Measurements from ENCODE around the gene ZNF260.
"Not testable (repeated sequence)": the region's sequence is repeated elsewhere in the genome, so short reads cannot be mapped to it uniquely, and the experiment has no call there.

The ZNF260 gene

GRCh38 chr19:36528194-36528920, at the start of gene ZNF260:
ZNF260 (minus strand) TSS chr19:36528271; CDS start chr19:36515238, 13,033 bp downstream.
- peak; percentile 93 for DNase-seq

DNA sequence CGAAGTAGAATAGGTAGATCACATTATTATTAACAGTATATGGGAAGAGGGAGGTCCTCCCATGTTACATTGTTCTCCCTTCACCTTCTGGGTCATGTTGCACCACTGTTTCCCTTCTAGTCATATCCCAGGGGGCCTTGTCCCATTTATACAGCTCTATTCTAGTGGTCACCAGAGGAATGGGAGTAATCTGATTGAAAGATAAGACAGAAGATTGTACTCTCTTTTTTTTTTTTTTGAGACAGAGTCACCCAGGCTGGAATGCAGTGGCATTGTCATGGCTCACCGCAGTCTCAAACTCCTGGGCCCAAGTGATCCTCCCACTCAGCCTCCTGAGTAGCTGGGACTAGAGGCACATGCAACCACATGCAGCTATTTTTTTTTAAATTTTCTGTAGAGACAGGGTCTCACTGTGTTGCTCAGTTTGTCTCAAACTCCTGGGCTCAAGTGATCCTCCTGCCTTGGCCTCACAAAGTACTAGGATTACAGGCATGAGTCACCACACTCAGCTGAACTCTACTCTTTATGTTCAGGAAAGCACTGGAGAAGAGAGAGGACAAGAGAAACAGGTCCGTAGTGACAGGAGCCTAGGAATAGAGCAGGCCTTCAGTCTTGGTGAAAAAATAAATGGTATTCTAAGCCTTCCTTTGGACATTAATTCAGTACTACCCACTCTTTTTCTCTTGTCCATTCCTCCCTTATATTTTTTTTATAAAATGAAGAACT, 49.4 kb upstream of the ZNF260 start:
- DNase-seq, result no peak

- DNase-seq, result no peak
These were observed 46.7 kb upstream of the ZNF260 start for GRCh38 chr19:36574741-36575140.

DNA sequence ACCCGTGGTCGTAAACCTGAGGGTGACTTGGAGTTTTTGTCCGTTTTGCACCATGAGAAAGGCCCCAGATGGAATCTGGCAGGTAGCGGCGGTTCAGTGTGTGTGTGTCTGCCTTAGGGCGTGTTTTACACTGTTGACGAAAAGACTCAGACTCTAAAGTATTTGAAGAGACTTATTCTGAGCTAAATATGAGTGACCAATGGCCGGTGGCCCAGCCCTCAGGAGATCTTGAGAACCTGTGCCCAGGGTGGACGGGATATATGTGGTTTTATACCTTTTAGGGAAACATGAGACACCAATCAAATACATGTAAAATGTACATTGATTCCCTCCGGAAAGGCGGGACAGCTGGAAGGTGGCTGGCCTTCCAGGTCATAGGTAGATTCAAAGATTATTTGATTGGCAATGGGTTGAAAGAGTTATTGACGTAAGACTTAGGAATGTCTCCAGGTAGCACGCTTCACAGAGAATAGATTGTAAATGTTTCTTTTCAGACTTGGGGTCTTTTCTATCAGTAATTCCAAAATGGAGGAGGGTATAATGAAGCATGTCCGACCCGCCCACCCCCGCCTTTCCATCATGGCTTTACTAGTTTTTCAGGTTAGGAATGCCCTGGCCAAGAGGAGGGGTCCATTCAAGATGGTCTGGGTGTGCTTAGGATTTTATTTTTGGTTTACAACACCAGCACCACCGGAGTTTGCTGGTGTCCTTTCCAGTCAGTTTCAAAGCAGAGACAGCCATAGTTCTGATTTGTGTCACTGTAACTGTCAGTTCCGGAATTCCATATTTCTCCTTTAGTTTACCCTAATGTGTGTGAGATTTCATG, 46.0 kb upstream of the ZNF260 start:
- no peak for DNase-seq

DNA sequence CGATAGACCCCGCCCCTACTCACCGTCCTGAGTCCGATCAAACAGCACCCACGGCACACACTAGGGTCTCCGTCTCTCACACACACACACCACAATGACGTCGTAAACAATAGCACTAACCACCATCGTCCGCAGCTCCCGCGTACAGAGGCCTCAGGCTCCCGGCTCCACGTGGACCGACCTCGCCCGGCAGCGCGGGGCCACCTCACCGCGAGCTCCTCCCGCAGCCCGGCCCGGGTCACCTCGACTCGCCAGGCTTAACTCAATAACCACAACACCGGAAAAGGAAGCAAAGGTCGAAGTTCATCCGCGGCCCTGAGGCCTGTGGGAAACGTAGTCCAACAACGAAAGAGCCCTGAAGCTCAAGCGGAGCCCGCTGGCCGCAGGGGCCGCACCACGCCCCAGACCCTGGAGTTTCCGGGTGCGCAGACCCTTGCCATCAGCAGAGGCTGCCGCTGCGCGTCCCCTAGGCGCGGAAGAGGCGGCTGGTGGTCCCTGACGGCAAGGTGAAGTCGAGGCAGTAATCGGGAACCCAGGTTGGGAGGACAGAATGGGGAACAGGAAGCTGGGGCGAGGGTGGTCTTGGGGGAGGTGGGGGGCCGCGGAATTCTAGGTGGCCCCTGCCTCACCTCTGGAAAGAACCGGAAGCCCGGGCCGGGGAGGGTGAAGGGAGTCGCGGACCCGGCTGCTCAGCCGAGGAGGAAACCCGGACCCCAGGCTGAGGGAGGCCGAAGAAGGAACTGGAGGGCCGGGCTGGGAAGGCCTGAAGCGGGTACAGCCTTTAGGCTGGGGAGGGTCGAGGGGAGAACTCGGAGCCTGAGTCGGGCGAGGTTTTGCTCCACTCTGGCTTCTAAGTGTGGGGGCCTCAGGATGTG, 45.2 kb upstream of the ZNF260 start, which contains the start of gene ZNF529:
ZNF529 (minus strand) TSS at position 273 of the 875 bp plus-strand sequence. CDS start 946 bp downstream, outside the sequence.
- peak; percentile 93 for DNase-seq

GRCh38 chr19:36572593-36573019, 44.5 kb upstream of the ZNF260 start:
- DNase-seq, result no peak

DNA sequence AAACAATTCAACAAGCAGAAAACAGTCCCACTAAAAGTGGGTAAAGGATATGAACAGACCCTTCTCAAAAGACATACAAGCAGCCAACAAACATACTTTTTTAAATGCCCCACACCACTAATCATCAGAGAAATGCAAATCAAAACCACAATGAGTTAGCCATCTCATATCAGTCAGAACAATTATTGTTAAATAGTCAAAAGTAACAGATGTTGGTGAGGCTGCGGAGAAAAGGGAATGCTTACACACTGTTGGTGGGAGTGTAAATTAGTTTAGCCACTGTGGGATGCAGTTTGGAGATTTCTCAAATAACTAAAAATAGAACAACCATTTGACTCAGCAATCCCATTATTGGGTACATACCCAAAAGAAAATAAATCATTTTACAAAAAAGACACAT, 36.3 kb upstream of the ZNF260 start:
- DNase-seq, result no peak

DNA sequence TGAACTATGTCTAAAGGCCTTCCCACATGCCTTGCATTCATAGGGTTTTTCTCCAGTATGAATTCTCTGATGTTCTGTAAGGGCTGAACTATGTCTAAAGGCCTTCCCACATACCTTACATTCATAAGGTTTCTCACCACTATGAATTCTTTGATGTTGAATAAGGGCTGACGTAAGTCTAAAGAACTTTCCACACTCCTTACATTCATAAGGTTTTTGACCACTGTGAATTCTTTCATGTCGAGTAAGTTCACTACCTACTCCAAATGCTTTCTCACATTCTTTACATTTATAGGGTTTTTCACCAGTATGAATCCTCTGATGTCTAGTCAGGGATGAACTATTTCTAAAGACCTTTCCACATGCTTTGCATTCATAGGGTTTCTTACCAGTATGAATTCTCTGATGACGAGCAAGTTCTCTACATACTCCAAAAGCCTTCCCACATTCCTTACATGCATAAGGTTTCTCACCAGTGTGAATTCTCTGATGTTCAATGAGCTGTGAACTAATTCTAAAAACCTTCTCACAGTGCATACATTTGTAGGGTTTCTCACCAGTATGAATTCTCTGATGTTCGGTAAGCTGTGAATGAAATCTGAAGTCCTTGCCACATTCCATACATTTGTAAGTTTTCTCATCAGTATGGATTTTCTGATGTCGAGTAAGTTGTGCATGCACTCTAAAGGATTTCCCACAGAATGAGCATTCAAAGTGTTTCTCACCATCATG, 19.1 kb upstream of the ZNF260 start:
- no peak for DNase-seq

DNA sequence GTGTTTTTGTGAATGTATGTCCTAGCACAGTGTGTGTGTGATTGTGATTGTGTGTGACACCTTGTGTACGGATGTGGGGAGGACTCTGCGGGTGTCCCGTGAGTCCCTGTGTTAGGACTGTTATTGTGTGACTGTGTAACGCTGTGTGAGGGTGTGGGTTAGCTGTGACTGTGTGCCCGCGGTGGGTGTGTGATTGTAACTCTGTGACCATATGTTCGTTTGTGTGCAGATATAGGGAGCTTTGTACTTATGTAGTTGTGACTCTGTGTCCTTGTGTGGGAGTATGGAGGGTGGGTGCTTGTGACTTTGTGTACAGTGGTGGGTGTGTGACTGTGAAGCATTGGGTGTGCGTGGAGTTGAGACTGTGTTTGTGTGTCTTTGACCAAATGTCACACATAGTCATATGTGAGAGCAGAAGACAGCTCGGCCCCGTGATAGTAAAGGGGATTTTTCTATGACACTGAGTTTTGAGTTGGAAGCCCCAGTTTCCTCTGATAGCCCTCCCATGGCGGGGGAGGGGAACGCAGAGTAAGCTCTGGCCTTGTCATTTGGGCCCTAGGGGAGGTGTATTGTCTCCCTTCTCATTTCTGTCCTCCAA, 949 bp upstream of the ZNF260 start:
- DNase-seq, result peak; percentile 27

- DNase-seq, result no peak
These were observed 238 bp downstream of the ZNF260 start for GRCh38 chr19:36527873-36528193.

- DNase-seq, result no peak
These were observed 730 bp downstream of the ZNF260 start for GRCh38 chr19:36527341-36527740.

GRCh38 chr19:36526581-36526980, 1.5 kb downstream of the ZNF260 start:
- no peak for DNase-seq

DNA sequence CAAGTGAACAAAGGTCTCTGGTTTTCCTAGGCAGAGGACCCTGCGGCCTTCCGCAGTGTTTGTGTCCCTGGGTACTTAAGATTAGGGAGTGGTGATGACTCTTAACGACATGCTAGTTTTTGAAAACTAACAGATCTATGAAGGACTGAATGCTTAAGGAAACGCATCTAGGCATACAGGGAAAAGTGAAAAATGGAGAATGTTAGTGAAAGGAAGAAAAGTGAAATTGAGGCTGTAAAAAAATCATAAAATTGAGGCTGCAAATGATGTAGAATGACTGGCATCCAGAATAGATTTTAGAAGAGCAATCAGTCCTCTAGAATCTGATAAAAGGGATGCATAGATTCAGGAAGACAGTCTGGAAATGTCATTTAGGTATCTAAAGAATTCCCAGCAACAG, 3.5 kb downstream of the ZNF260 start:
- no peak for DNase-seq

DNA sequence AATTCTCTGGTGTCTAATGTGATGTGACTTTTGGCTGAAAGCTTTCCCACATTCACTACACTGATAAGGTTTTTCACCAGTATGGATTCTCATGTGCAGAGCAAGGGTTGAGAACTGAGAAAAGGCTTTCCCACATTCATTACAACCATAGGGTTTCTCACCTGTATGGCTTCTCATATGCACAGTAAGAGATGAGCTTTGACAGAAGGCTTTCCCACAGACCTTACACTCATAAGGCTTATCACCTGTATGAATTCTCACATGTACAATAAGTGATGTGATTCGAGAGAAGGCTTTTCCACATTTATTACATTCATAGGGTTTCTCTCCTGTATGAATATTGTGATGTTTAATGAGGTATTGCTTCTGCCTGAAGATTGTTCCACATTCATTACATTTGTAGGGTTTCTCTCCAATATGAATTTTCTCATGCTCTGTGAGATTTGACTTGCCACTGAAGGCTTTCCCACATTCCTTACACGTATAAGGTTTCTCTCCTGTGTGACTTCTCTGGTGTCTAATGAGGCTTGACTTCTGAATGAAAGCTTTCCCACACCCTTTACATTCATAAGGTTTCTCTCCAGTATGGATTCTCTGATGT, 14.0 kb downstream of the ZNF260 start:
- no peak for DNase-seq

GRCh38 chr19:36508325-36508724, 19.7 kb downstream of the ZNF260 start:
- DNase-seq, result no peak

GRCh38 chr19:36501973-36502372, 26.1 kb downstream of the ZNF260 start:
- no peak for DNase-seq

- DNase-seq, result no peak
These were observed 31.1 kb downstream of the ZNF260 start for GRCh38 chr19:36497001-36497400.

GRCh38 chr19:36492689-36493453, 35.2 kb downstream of the ZNF260 start:
- peak; percentile 87 for DNase-seq

GRCh38 chr19:36490846-36491245, 37.2 kb downstream of the ZNF260 start:
- not testable (repeated sequence) for DNase-seq

GRCh38 chr19:36489920-36490415, 38.1 kb downstream of the ZNF260 start:
- peak; percentile 98 for DNase-seq
